Peyer's patch (tissue), 4 donors: ENCODE measurements around the gene ZNF101.

Source experiments
- CTCF ChIP-seq, 6 experiments: fragments of 450-650 bp in 4 of 6; fragments of 200-600 bp in 2 of 6; sonication (generic) in 1 of 6; IDR thresholded peaks; one replicate each; pipeline ENCODE4 v1.5.1; 2017 to 2019; ENCODE audit warnings: antibody characterized with exemption in 6 of 6, mild to moderate bottlenecking in 3 of 6, moderate library complexity in 1 of 6
- POLR2A ChIP-seq, 2 donors: fragments of 450-650 bp; IDR thresholded peaks; one replicate each; pipeline ENCODE4 v1.5.1; 2017; ENCODE audit warnings: antibody characterized with exemption in 2 of 2, mild to moderate bottlenecking in 2 of 2, moderate library complexity in 2 of 2

GRCh38 chr19:19636573-19637185 lies 32.0 kb upstream of the ZNF101 start:
- TF ChIP-seq CTCF (IDR thresholded peaks at IDR 0.05), result no peak
- no peak for TF ChIP-seq POLR2A (IDR thresholded peaks at IDR 0.05)
